Astrocyte of the spinal cord (primary cell): ENCODE data around the gene ZDHHC4.

Experiments used
- DNase-seq: peaks from one replicate; pipeline ENCODE4 v3.0.0; 2011; ENCODE audit warnings: low read depth, low spot score
- H3K4me3 ChIP-seq: 2 replicates; pipeline ENCODE4 v1.5.1; 2011; ENCODE audit warnings: low read depth, mild to moderate bottlenecking, low read length, moderate library complexity
- in situ Hi-C: cut with HindIII; loops from 2 replicates; pipeline ENCODE4 v1.10.0; 2017; ENCODE audit warnings: low sequenced_read_pairs
- TF ChIP-seq, protein P1 (sequence below): IDR thresholded peaks from 2 replicates; pipeline ENCODE4 v1.5.1; 2012; ENCODE audit warnings: low read depth, mild to moderate bottlenecking, low read length, inconsistent platforms

The ZDHHC4 gene

GRCh38 chr7:6636741-6637543, 59.7 kb downstream of the ZDHHC4 start, which contains the start of gene ZNF316:
Gene ZNF316, plus strand, starts transcription at chr7:6637318. Its CDS starts 5,092 bp downstream, at chr7:6642410.
- in situ Hi-C loops = no loop called here
- H3K4me3 ChIP-seq = peak within 1 kb of the TSS; percentile 59
- no peak for DNase-seq
- TF ChIP-seq, protein P1, sequence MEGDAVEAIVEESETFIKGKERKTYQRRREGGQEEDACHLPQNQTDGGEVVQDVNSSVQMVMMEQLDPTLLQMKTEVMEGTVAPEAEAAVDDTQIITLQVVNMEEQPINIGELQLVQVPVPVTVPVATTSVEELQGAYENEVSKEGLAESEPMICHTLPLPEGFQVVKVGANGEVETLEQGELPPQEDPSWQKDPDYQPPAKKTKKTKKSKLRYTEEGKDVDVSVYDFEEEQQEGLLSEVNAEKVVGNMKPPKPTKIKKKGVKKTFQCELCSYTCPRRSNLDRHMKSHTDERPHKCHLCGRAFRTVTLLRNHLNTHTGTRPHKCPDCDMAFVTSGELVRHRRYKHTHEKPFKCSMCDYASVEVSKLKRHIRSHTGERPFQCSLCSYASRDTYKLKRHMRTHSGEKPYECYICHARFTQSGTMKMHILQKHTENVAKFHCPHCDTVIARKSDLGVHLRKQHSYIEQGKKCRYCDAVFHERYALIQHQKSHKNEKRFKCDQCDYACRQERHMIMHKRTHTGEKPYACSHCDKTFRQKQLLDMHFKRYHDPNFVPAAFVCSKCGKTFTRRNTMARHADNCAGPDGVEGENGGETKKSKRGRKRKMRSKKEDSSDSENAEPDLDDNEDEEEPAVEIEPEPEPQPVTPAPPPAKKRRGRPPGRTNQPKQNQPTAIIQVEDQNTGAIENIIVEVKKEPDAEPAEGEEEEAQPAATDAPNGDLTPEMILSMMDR = no peak

DNA sequence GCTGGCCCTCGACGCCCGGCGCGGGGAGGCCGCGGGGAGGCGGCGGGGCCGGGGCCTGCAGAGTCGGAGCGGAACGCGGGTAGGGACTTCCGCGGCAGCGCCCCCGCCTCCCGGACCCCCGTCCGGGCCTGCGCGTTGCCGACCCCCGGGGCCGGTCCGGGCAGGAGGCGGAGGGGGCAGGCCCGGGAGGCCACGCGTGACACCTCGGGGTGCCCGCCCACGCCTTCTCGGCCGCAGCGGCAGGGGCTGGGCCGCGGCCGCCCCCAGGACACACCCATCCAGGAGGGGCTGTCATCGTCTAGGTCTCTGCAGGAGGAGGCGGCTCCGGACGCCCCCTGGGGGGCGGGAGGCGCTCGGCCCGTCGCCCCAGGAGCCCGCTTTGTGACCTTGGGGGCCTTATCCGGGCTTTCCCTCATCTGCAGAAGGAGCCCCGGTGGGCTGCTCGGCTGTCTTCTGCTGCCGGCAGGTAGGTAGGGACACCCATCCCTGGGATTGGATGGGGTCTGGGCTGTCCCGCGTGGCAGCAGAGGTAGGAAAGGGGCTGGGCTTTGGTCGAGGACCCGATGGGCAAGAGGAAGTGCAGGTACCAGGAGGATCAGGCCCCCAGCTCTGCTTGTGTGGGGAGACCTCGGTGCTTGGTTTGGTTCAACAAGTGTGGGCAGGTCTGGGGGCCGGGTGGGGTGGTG, 60.4 kb downstream of the ZDHHC4 start:
- peak; percentile 7 for DNase-seq
- H3K4me3 ChIP-seq = peak overlapping the region; percentile 59
- TF ChIP-seq, protein P1 = peak; percentile 26
- in situ Hi-C loops = no loop called here
